PFSK-1 (cell line): Measurements from ENCODE around the gene SYCP3.

Source experiments
- POLR2AphosphoS5 ChIP-seq: IDR thresholded peaks from 2 replicates; pipeline ENCODE4 v1.6.1; 2012; ENCODE audit warnings: low read depth, mild to moderate bottlenecking, control low read depth, low read length, moderate library complexity
- REST ChIP-seq, 2 experiments: IDR thresholded peaks; 2 replicates each; pipeline versions ENCODE4 v1.6.1 to v1.8.0; 2011 to 2012; ENCODE audit warnings: low read depth in 2 of 2, low read length in 2 of 2, control low read depth in 1 of 2, inconsistent platforms in 1 of 2, mild to moderate bottlenecking in 1 of 2, moderate library complexity in 1 of 2; ENCODE audit not compliant: insufficient read depth in 1 of 2
- SIN3A ChIP-seq: IDR thresholded peaks from 2 replicates; pipeline ENCODE4 v1.6.1; 2012; ENCODE audit warnings: mild to moderate bottlenecking, low read length, moderate library complexity, borderline replicate concordance; ENCODE audit not compliant: insufficient read depth
- TAF1 ChIP-seq: IDR thresholded peaks from 2 replicates; pipeline ENCODE4 v1.6.1; 2012; ENCODE audit warnings: low read length, control low read depth, borderline replicate concordance; ENCODE audit not compliant: insufficient read depth

GRCh38 chr12:101710288-101710687, 29.0 kb downstream of the SYCP3 start:
- no peak for TF ChIP-seq POLR2AphosphoS5
- no peak for TF ChIP-seq TAF1
- no peak for TF ChIP-seq SIN3A
- no peak for TF ChIP-seq REST (IDR thresholded peaks at IDR 0.05; ENCODE audit: insufficient read depth in 1 of 2, low read depth in 2 of 2, low read length in 2 of 2)
